Gastrocnemius medialis (tissue), 4 donors: Measurements from ENCODE around the gene PRRT1. TPM values are rescaled to one million over a fixed set of nuclear protein-coding genes. Genes with fewer than 3 reads are reported as not detected.
A peak's percentile ranks its signal among the peaks of the same experiment; 100 is the strongest.

Source experiments
- ATAC-seq, 2 donors: fragments of 150-250 bp; one replicate each; pipeline ENCODE4 v1.9.1; 2016
- DNase-seq, 2 donors: peaks; one replicate each; pipeline ENCODE4 v3.0.0-alpha.2; 2019
- H3K27ac ChIP-seq, 4 donors: fragments of 200-600 bp; sonication (generic); 1 replicate in 1 of 4; 2 replicates in 3 of 4; pipeline ENCODE4 v1.5.1; 2016 to 2018; ENCODE audit warnings: mild to moderate bottlenecking in 2 of 4, moderate library complexity in 1 of 4
- H3K27me3 ChIP-seq, 3 donors: fragments of 200-600 bp; sonication (generic) in 2 of 3; 1 replicate in 1 of 3; 2 replicates in 2 of 3; pipeline versions ENCODE4 v1.5.1 to v1.6.0; 2016 to 2019; ENCODE audit warnings: mild to moderate bottlenecking in 1 of 3, moderate library complexity in 1 of 3
- H3K36me3 ChIP-seq, 2 donors: fragments of 200-600 bp; sonication (generic) in 1 of 2; one replicate each; pipeline ENCODE4 v1.5.1; 2017 to 2018
- H3K4me1 ChIP-seq, 2 donors: fragments of 200-600 bp; sonication (generic) in 1 of 2; one replicate each; pipeline ENCODE4 v1.5.1; 2016 to 2017; ENCODE audit warnings: mild to moderate bottlenecking in 2 of 2
- H3K4me3 ChIP-seq, 4 donors: fragments of 200-600 bp; sonication (generic) in 3 of 4; 1 replicate in 1 of 4; 2 replicates in 3 of 4; pipeline ENCODE4 v1.5.1; 2016 to 2019; ENCODE audit warnings: mild to moderate bottlenecking in 2 of 4
- H3K9me3 ChIP-seq, 3 donors: fragments of 200-600 bp; sonication (generic) in 2 of 3; 1 replicate in 1 of 3; 2 replicates in 2 of 3; pipeline ENCODE4 v1.5.1; 2016 to 2019
- CTCF ChIP-seq, 5 experiments: fragments of 450-650 bp in 3 of 5; fragments of 200-600 bp in 2 of 5; sonication (generic) in 2 of 5; IDR thresholded peaks in 4 of 5; conservative IDR thresholded peaks in 1 of 5; 1 replicate in 4 of 5; 2 replicates in 1 of 5; pipeline ENCODE4 v1.5.1; 2016 to 2019; ENCODE audit warnings: antibody characterized with exemption in 5 of 5, mild to moderate bottlenecking in 3 of 5, moderate library complexity in 3 of 5
- POLR2A ChIP-seq, 2 donors: fragments of 450-650 bp; IDR thresholded peaks; one replicate each; pipeline ENCODE4 v1.6.1; 2017; ENCODE audit warnings: antibody characterized with exemption in 2 of 2, mild to moderate bottlenecking in 2 of 2, moderate library complexity in 2 of 2
- in situ Hi-C, 4 donors: fragments of 200-750 bp; cut with MboI; loops; one replicate each; pipeline versions ENCODE4 v1.15.0 to v1.8.0; 2017; ENCODE audit warnings: low sequenced_read_pairs in 4 of 4
- intact Hi-C: fragments of 100-400 bp; cut with DNase I; formaldehyde crosslinking; loops from one replicate; pipeline ENCODE4 v1.15.1; 2023; ENCODE audit warnings: low total_unique reads
- total RNA-seq, 4 donors: library from RNA; depleted of rRNA; stranded (reverse); fragments of >200 nt; gene quantifications; one replicate each; pipeline versions ENCODE4 v1.1.0 to v1.2.3, GENCODE V29; 2016

Gene PRRT1
- total RNA-seq, 4 donors from 2014 or later = 0.49 TPM; not detected in 3

- ATAC-seq = no peak
- Histone ChIP-seq H3K27ac (peak overlapping the region; percentile 62 to 99 (median 83)), H3K27me3 (no peaks in the 10 kb centered on the region), H3K36me3 (peaks cover 0 to 24% of the 10 kb centered on the region in 2 donors), H3K4me3 (no peak overlapping the region), H3K9me3 (no peaks in the 10 kb centered on the region), H3K4me1 (peaks cover 31 to 51% of the 10 kb centered on the region in 2 donors)
- intact Hi-C loops (no loop called here), in situ Hi-C loops (loop anchor here in 3 of 4 donors (25.0 kb wide), 6 partner anchors 221 to 1571 kb away; partner anchors contain the start of genes BRD2 (in 3 of the 3), HLA-DMA (in 3 of the 3), APOM (in 2 of the 3) and BAG6 (in 2 of the 3))
- TF ChIP-seq POLR2A (IDR thresholded peaks at IDR 0.05) (no peak), CTCF (IDR thresholded peaks at IDR 0.05 in 4 of 5, conservative IDR thresholded peaks at IDR 0.05 in 1 of 5) (no peak)
- no peak for DNase-seq
Observed at GRCh38 chr6:32183030-32183429, 31.3 kb upstream of the PRRT1 start.

- Histone ChIP-seq H3K36me3 (peaks cover 0 to 24% of the 10 kb centered on the region in 2 donors), H3K4me3 (no peak overlapping the region), H3K4me1 (peaks cover 31 to 51% of the 10 kb centered on the region in 2 donors), H3K27me3 (no peaks in the 10 kb centered on the region), H3K27ac (peak overlapping the region; percentile 62 to 99 (median 83)), H3K9me3 (no peaks in the 10 kb centered on the region)
- intact Hi-C loops (no loop called here), in situ Hi-C loops (loop anchor here in 3 of 4 donors (25.0 kb wide), 6 partner anchors 220 to 1570 kb away; partner anchors contain the start of genes BRD2 (in 3 of the 3), HLA-DMA (in 3 of the 3), APOM (in 2 of the 3) and BAG6 (in 2 of the 3))
- DNase-seq (no peak), ATAC-seq (no peak)
- no peak for TF ChIP-seq POLR2A (IDR thresholded peaks at IDR 0.05)
- no peak for TF ChIP-seq CTCF (IDR thresholded peaks at IDR 0.05 in 4 of 5, conservative IDR thresholded peaks at IDR 0.05 in 1 of 5)
Observed at GRCh38 chr6:32182555-32182981, 30.8 kb upstream of the PRRT1 start.

GRCh38 chr6:32181915-32182529 lies 30.3 kb upstream of the PRRT1 start:
- no peak for ATAC-seq
- intact Hi-C loops = no loop called here
- peaks cover 32 to 54% of the 10 kb centered on the region in 2 donors for H3K4me1 ChIP-seq
- H3K36me3 ChIP-seq = peaks cover 0 to 22% of the 10 kb centered on the region in 2 donors
- no peaks in the 10 kb centered on the region for H3K27me3 ChIP-seq
- no peak for DNase-seq
- no peak overlapping the region for H3K4me3 ChIP-seq
- H3K9me3 ChIP-seq = no peaks in the 10 kb centered on the region
- in situ Hi-C loops = loop anchor here in 3 of 4 donors (25.0 kb wide), 6 partner anchors 220 to 1570 kb away; partner anchors contain the start of genes BRD2 (in 3 of the 3), HLA-DMA (in 3 of the 3), APOM (in 2 of the 3) and BAG6 (in 2 of the 3)
- peak overlapping the region; percentile 62 to 99 (median 83) for H3K27ac ChIP-seq
- TF ChIP-seq POLR2A (IDR thresholded peaks at IDR 0.05) (no peak), CTCF (IDR thresholded peaks at IDR 0.05 in 4 of 5, conservative IDR thresholded peaks at IDR 0.05 in 1 of 5) (no peak)

GRCh38 chr6:32181148-32181702 lies 29.5 kb upstream of the PRRT1 start:
- Histone ChIP-seq H3K27ac (peak overlapping the region in 3 of 4 donors; percentile 4 to 84 (median 62)), H3K4me1 (peaks cover 37 to 54% of the 10 kb centered on the region in 2 donors), H3K4me3 (no peak overlapping the region), H3K36me3 (peaks cover 0 to 19% of the 10 kb centered on the region in 2 donors), H3K27me3 (no peaks in the 10 kb centered on the region), H3K9me3 (no peaks in the 10 kb centered on the region)
- intact Hi-C loops = no loop called here
- TF ChIP-seq CTCF (IDR thresholded peaks at IDR 0.05 in 4 of 5, conservative IDR thresholded peaks at IDR 0.05 in 1 of 5) = no peak
- no peak for TF ChIP-seq POLR2A (IDR thresholded peaks at IDR 0.05)
- DNase-seq = no peak
- in situ Hi-C loops = loop anchor here in 3 of 4 donors (25.0 kb wide), 6 partner anchors 219 to 1569 kb away; partner anchors contain the start of genes BRD2 (in 3 of the 3), HLA-DMA (in 3 of the 3), APOM (in 2 of the 3) and BAG6 (in 2 of the 3)
- ATAC-seq = no peak
